ENCODE results near the gene WDR27.
"Not testable (repeated sequence)": the region's sequence is repeated elsewhere in the genome, so short reads cannot be mapped to it uniquely, and the experiment has no call there.

WDR27 gene

GRCh38 chr6:169511785-169512184 lies 190.0 kb downstream of the WDR27 start:
- DNase-seq, result not testable (repeated sequence)

- DNase-seq, result no peak
Measured at GRCh38 chr6:169510871-169511270, 191.0 kb downstream of the WDR27 start.

DNA sequence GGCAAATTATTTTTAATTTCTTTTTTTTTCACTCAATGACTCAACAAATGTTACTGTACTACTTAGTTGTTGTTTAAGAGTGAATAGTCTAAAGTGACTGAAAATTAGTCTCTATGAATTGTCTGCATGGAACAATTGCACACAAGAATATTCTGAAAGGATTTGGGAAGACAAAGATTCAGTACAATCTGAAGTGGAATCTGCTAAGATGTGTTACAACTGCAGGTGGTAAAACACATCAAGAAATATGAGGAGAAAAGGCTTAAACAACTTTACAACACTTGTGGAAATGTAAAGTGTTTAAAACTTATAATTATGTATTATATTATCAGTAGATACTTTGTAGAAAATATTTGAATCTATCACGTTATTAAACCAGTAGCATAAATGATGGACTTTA lies 193.4 kb downstream of the WDR27 start:
- no peak for DNase-seq

- no peak for DNase-seq
Measured at GRCh38 chr6:169503422-169504152, 198.2 kb downstream of the WDR27 start.

DNA sequence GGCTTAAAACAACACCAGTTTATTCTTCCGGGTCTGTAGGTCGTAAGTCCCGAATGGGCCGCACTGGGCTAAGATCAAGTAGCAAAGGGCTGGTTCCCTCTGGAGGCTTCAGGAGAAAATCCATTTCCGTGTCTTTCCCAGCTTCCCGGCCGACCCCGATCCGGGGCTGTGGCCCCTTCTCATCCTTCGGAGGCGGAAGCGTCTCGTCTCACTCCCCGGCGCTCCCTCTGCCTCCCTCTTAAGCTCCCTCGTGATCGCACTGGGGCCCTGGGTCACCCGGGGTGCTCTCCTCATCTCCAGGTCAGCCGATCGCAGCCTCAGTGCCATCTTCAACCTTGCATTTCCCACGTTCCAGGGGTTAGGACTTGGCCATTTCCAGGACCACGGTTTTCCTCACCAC lies 199.4 kb downstream of the WDR27 start:
- no peak for DNase-seq

GRCh38 chr6:169501777-169502313 lies 200.0 kb downstream of the WDR27 start:
- DNase-seq, result no peak

- no peak for DNase-seq
Measured at GRCh38 chr6:169501128-169501527, 200.7 kb downstream of the WDR27 start.

DNA sequence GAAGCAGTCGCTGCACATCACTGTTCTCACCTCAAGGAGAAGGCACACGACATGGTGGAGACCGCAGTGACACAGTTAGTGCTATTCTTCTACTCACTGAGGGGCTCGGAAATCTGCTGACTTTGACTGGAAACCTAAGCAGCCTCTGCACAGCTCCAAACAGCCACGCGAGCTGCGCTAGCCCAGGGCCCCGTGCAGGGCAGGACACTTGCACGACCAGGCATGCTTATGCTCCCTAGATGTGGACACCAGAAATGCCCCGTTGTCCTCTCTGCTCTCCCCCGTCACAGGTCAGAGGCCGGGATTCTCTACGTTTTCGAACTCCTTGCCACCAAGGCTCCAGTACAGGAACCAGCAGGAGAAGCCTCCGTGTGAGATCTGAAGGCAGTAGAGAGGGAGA lies 201.1 kb downstream of the WDR27 start:
- DNase-seq, result no peak

DNA sequence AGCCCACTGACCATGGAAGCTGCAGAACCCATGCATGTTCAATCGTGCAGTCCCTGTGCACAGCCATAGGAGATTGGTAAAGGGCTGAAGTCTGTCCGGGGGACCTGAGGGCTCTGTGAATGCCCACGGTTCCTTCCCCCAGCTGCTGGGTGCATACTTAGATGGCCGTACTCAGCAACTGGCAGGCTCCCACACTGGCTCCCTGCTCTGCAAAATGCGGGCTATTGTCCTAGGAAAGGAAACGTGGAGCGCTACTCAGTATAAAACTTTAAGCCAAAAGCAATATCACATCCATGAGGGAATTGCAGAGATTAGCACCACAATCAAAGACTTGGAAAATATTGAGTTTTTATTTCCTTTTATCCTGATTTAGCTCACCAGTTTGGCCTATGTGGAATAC lies 202.0 kb downstream of the WDR27 start:
- no peak for DNase-seq

GRCh38 chr6:169498916-169499513 lies 202.8 kb downstream of the WDR27 start:
- no peak for DNase-seq

- DNase-seq, result no peak
Measured at GRCh38 chr6:169495601-169496000, 206.2 kb downstream of the WDR27 start.

GRCh38 chr6:169494038-169494437 lies 207.8 kb downstream of the WDR27 start:
- no peak for DNase-seq

DNA sequence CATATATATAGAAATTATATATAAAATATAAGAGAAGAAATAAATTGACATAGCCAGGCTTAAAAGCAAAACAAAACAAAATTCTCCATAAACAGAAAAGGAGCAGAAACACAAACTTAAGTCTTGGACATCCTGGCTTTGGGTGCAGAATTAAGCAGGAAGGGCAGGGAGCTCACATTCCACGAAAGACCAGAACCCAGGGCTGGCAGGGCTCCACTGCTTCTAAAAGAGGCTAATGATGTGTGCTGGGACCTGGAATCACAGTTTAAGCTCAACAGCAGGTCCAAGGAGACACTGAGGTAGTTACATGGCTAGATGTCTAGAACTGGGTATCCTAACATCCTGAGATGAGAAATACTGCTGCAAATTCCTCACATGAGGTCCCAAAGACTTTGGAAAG lies 210.3 kb downstream of the WDR27 start:
- DNase-seq, result no peak

GRCh38 chr6:169490830-169491229 lies 211.0 kb downstream of the WDR27 start:
- no peak for DNase-seq

GRCh38 chr6:169490246-169490641 lies 211.6 kb downstream of the WDR27 start:
- no peak for DNase-seq

DNA sequence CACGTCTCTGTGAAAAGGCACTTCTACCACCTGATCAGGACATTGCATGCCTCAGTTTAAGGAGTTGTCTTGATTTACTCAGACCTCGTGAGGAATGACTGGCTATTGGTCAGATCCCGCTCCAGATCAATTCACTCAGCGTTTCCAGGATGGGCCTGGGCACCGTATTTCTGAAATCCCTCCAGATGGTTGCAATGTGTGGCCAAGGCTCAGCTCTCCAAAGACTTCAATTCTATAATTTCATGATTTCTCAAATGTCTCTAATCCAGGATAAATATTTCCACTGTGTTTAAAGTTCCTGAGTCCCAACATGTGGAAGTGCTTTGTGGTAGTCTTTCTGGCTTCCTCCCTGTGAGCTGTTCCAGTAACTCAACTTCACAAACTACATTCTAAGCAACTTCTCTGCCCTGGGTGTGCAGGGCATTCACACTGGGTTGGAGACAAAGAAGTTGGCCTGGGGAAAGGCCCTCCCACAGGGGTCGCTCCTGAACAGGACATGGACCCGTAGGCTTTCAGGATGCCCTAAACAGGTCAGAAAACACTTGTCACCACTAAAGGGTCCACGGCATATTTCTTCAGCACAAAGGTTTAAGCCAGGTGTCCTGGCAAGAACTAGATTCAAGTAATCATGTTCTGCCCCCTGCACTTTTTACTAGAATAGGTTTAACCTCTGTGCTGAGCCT lies 212.1 kb downstream of the WDR27 start:
- DNase-seq, result no peak

DNA sequence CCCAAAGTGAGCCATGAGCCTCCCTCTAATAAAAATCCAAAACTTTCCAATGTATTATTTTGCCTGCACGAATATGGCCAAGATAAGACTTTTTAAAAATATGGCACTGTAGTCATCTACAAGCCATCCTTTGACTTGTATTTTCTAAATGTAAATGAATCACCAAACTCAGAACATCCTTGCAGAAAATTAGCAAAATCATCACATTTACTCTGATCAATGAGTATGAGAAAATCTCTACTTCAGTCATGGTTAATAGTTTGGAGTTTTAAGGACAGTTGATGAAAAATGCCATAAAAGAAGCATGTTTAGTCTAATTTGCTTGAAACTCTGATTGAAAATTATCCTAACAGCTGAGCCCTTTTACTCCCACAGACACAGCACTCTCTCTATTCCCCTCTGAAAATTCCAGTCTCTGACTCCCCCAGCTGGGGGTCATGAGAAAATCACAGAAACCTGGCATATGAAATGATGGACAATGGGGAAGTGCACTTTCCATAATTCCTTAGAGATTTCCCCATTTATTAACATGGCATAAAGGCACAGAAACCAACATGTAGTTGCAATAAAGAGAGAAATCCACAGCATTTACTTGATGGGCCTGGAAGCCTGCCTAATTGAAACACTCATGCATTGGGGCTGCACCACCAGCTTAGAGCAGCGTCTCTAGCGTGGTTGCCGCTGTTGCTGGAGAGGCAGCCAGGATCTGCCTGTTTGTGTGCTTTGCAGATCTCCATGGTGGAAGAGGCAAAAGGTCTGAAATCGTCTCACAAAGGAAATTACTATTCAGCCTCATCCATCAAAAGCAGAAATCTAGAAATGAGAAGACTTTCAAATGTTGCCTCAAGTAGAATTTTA lies 214.0 kb downstream of the WDR27 start:
- no peak for DNase-seq

DNA sequence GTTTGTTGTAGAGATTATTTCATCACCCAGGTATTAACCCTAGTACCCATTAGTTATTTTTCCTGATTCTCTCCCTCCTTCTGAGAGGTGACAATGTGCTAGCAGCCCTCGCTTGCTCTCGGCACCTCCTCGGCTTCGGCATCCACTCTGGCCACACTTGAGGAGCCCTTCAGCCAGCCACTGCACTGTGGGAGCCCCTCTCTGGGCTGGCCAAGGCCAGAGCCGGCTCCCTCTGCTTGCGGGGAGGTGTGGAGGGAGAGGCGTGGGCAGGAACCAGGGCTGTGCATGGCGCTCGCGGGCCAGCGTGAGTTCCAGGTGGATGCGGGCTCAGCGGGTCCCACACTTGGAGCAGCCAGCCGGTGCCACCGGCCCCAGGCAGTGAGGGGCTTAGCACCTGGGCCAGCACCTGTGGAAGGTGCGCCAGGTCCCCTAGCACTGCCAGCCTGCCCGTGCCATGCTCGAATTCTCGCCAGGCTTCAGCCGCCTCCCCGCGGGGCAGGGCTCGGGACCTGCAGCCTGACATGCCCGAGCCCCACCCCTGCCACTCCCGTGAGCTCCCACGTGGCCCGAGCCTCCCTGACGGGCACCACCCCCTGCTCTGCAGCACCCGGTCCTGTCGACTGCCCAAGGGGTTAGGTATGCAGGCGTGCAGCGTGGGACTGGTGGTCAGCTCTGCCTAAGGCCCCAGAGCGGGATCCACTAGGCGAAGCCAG lies 221.9 kb downstream of the WDR27 start:
- no peak for DNase-seq

- DNase-seq, result no peak
Measured at GRCh38 chr6:169474362-169474761, 227.5 kb downstream of the WDR27 start.

DNA sequence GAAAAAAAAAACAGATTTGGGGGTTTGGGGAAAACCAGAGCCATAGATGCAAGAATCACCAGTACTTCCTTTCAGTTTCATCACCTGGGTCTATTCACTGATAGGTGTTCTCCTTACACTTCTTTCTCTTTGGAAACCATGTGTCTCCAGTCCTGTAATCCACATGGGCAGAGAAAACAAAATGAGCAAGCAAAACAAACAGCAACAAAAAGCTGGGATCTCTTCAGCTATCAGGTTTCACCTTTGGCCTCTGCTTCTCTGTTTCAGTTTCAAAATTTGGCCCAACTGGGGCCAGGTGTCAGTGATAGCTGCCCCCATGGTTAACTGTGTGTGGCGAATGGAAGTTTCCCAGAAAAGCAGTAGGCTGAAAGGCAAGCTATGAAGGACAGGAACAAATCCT lies 228.2 kb downstream of the WDR27 start:
- no peak for DNase-seq

GRCh38 chr6:169472786-169473416 lies 228.9 kb downstream of the WDR27 start:
- DNase-seq, result no peak

DNA sequence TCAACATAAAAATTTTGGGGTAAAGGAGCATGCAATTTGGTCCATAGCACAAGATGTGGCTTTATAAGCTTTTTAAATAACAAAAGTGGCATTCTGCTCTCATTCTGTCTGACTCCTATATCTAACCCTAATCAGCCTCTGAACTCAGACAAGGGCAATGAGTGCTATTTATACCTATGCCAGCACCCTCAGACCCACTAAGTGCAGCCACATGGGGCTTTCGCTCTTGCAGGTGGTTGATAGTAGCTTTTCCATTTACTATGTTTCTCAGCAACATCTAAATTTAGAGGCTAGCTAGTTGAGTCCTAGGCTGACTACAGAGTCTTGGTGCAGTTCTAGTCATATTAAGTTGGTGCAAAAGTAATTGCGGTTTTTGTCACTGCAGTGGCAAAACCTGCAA lies 231.0 kb downstream of the WDR27 start:
- no peak for DNase-seq

Data from NCI-H2171 (cell line).